Ammon's horn (tissue), 1 donor: Measurements from ENCODE around the gene TPRA1.

Experiments used
- DNase-seq: peaks from one replicate; pipeline ENCODE4 v3.0.0-alpha.2; 2016; ENCODE audit warnings: low spot score

The TPRA1 gene

DNA sequence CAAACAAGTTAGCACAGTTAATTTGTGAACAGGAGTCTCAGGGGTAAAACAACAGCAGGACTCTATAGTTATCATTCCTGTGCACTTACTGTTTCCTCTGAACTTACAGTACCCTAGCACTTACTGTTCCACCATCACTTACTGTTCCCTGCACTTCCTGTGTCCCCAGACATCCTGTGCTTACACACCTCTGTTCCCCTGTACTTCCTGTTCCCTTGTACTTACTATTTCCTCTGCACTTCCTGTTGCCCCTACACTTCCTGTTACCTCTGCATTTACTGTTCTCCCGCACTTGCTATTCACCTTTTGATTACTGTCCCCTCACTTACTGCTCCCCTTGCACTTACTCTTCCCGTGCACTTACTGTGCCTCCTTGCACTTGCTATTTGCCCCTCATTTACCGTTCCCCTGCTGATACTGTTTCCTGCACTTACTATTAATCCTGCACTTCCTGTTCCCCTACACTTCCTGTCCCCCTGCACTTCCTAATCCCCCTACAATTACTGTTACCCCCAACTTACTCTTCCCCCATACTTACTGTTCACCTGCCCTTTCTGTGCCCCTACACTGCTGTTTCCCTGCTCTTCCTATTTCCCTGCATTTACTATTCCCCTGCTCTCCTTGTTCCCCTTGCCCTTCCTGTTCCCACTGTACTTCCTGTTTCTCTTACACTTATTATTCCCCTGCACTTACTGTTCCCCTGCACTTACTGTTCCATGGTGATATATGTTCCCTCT is 30.3 kb downstream of the TPRA1 start:
- DNase-seq = no peak

DNA sequence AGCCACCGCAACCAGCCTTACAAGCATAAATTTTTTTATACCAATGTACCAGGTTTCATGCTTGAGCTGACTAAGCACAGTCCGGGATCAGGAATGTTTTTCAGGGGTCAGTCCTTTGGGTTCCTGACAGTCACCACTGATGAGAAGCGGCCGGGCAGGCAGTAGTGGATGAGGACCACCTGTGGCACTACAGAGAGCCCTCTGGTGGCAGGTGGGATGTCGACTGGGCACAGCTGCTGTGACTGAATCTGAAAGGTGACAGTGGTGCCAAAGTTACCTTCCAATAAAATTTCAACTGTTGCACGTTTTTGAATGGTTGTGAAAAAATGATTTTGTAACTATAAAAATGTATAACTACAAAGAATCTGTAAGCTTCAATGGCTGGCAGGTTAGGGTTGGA is 34.0 kb downstream of the TPRA1 start:
- no peak for DNase-seq

DNA sequence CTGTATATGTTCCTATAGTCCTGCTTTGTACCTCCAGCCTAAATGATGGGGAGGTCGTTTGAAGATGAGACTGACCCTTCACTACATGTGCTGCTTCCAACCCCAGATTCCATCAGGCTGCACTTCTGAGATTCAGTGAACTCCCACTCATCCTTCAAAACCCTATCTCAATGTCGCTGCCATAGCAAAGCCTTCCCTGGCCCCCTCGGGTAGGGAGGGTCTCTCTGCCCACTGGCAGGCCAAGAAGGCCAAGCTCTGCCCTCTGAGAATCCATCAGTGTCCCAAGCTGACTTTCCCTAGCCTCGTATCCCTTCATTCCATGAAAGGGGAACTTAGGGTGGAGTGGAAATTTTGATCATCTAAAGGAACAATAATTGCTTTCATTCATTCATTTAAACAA is 35.4 kb downstream of the TPRA1 start:
- no peak for DNase-seq

DNA sequence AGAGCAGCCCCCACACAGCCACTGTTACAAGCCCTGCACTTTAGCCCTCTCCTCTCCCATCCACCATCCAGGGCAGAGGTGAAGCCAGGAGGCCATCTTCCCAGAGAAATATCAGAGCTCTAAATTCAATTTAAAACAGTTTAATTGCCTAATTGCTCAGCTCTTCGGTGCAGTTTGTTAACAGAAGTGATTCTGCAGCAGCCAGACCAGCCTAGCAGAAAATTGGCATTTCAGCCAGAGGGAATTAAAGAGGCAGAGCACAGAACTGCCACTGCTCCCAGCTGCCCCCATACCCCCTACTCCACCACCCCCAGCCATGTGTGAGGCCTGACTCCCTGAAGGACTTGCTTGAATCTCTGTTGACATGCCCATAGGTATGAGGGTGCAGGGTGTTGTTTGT is 38.5 kb downstream of the TPRA1 start:
- no peak for DNase-seq

DNA sequence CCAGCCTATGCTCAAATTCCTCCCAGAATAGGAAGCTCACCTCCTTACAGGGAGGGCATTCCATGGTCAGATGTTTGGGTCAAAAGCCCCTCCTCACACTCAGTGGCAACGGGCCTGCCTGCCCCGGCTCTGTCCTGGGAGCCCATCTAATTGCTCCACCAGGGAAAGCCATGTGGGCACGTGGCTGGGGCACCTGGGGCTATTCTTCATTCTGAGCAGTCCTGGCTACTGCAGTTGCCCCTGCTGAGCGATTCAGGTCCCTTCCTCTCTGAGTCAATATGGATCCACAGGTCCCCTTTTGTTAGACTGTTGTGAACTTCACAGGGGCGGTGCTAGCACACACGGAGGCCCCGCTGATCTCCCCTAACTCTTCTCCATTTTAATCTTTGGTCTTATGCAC is 39.4 kb downstream of the TPRA1 start:
- DNase-seq = no peak

DNA sequence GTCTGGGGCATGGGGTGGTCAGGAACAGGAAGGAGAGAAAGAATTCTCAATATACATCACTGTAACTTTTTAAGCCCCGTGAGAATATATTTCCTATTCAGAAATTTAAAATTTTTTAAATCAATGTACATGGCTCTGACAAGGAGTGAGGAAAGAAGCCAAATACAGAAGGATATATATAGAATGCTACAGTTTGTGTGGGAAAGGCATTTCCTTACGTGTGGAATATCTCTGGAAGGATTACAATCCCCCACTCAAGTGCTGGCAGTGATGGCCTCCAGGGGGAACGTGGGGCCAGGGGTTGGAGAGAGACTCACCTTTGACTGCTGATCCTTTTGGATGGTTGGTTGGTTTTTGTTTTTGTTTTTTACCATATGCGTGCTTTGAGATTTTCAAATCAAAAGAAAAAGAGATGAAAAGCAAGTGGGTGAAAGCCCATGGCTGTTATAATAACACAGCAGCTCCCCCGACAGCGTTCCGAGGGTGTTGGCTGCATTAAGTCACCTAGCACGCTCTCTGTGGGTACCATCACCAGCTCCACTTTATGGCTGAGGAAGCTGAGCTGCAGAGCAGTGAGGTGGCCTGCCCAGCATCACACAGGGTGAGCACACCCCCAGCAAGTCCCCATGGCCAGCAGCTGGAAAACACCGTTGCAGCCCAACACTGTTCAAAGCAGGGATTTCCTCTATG is 39.9 kb downstream of the TPRA1 start:
- DNase-seq = no peak

DNA sequence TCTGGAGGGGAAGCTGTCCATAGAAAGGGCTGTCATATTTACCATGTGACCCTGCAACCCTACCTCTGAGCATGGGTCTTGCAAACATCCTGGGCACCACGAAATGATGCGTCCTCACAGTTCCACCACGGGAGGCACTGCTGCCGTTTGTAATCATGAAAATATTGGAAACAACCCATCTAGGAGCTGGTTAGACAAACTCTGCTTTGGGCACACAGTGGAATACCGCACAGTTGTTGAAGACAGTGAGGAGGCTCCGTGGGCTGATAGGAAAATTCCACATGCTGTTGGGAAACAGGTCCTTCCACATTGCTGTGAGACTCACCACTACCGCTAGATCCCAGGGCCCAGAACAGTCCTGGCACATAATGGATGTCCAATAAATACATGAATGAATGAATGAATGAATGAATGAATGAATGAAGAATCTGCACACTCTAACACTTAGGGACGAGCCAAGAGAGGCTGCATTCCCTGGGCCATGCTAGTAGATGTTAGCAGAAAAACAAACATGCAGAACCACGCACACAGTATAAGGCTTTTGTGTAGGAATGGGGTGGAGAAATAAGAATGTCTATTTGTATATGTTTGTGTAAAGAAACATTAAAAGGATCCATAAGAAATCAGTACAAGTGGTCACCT is 40.6 kb downstream of the TPRA1 start:
- peak; percentile 43 for DNase-seq

DNA sequence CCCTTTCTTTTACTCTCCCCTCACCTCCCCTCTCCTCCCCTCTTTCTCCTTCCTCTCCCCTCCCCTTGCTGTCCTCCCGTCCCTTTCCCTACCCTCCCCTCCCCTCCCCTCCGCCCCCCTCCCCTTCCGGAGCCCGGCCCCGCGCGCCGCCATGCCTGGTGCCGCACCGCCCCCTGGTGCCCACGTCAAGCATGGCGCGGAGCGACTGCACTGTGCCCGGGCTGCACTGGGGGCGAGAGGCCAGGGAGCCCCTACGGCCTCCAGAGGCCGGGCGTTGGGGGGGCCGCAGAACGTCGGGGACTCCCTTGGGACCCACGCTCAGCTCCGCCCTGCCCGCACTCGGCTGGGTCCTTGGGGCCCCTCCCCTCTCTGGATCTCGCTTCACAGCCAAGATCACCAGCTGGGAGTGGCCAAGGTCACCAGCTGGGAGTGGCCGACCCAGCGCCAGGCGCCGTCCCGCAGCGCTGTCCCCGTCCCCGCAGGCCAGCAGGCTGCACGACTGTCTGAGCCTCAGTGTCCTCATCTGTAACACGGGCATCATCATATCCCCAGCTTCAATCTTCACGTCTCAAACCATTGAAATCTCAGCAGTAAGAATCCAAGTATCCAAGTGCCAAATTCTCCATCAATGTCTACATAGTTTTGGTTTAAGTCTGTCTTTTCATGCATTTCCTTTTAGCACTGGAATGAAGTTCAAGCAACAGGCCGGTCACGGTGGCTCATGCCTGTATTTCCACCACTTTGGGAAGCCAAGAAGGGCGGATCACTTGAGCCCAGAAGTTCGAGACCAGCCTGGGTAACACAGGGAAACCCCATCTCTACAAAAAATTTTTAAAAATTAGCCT is 42.5 kb downstream of the TPRA1 start:
- DNase-seq = peak; percentile 76

DNA sequence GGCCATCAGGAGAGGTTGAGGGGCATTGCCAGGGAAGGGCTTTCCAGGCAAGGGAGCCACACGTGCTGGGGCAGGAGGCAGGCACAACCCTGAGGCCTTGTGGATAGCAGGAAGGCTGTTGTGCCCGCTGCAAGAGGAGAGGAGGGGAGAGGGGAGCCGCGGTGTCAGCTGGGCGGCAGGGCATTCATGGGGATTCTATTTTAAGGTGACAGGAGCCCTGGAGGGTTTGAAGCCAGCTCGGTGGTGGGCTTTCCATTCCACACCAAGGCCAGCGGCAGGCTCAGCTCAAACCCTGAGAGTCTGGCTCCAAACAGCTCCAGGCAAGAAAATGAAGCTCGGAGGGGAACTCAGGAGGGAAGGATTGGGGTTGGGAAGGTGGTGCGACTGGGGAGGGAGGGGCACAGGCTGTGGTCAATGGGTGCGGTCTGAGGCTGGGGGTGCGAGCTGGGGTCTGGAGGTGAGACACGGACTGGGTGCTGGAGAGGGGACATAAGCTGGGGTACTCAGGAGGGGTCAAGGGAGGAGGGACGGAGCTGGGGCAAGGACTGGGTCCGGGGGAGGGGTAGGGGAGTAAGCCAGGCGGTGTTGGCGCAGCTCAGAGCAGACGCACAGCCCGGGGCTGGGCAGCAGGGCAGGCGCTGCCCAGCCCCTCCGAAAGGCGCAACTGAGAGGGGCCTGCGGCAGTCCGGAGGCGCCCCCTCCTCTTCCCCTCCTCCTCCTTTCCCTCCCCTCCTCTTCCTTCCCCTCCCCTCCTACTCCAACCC is 43.4 kb downstream of the TPRA1 start:
- no peak for DNase-seq

DNA sequence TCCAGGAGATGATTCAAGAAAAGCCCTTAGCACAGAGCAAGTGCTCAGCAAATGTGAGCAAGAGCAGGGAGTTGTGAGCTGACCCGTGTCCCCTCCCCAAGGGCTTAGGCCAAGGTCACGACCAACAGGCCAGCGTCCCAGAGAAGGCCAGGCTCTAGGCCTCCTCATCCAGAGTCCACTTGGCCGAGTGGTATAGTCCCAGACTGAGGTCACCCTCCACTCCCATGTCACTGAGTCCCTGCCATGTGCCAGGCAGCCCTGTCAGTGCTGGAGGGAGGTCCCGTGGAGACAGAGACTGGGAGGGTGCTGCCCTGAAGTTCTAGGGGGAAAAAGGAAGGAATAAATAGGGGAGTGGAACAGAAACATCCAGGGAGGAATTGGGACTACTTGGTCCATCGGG is 44.0 kb downstream of the TPRA1 start:
- no peak for DNase-seq

DNA sequence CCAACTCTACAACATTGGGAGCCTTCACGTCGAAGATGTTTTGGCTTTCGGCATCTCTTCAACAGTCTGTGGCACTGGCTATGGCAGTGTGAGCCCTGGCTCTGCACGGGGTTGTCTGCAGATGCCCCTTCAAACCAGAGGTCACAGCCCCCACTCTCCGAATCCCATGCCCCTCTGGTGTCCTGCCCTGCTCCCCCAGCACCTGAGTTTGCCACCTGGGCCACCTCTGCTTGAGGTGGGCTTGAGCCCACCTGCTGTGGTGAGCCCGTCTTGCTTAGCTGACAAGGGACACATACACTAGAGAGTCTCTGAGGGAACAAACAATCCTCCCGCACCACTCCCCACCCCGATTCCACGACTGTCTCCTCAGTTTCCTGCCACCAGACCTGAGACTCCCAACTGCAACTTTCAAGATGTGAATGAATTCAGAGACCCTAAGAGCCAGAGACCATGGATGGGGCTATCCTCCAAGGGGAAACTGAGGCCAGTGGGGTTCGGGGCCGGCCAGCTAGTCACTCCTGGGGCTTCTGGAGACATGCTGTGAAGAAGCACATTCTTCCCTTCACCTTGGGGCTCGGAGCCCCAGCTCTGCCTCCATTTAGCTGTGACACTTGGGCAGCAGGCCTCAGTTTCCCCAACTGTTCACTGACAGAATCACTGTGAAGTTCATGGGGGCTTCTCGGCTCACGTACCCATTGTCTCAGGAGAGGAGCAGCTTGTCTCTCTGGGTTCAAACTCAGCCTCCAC is 44.6 kb downstream of the TPRA1 start:
- no peak for DNase-seq

DNA sequence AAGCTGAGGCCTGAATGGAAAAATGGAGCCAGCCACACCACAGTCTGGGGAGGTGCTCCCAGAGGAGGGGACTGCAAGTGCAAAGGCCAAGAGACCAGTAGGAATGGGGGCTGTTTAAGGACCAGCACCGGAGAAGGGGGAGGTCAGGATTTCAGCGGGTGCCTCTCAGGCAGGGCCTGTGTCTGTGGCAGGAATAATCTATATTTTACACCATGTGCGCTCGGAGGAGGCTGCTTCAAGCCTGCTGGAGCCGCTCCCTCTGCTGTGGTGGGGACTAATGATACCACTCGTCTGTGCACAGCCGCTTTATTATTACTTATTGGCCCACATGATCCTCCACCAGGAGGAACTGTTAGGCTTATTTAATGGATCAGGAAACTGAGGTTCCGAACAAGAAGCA is 45.3 kb downstream of the TPRA1 start:
- no peak for DNase-seq

DNA sequence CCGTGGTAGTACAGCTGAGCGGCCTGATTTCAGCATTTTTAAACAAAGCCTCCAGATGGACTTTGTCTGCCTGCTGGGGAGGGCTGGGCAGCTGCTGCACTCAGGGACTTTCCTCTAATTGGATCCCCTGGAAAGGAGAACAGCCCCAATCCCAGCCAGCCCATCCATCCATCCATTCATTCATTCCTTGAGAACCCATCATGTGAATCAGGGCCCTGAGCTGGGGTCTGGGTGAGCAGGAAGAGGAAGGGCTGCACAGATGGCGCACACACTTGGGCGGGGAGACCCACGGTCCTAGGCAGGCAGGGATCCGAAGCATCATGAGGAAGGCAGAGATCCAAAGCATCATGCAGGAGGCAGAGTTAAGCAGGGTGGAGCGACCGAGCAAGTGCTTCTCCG is 45.7 kb downstream of the TPRA1 start:
- DNase-seq = no peak

DNA sequence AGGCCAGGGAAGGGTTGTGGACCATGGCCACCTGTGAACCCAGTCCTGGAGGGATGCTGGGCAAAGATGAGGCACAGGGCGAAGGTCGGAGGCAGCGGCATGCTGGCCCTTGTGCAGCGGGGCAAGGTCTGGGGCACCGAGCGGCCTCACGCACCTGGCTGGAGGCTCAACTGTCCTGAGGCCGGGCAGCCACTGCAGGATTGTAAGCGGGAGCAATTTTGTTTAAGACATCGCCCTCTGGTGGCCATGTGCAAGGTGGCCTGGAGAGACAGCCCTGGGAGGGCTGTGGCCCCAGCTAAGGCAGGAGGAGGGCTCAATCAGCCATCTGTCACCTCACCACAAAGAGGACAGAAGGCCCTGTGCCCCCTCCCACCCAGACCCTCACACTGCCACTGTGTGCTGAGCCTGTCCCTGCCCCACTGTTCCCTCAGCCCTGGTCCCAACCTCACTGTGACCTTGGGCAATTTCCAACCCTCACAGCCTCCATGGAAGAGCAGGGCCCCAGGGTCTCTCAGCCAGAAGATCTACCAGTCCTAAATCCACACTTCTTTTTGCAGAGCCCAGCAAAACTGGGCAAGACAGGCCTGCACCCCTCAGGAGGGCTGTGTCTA is 46.2 kb downstream of the TPRA1 start:
- DNase-seq = peak; percentile 82

DNA sequence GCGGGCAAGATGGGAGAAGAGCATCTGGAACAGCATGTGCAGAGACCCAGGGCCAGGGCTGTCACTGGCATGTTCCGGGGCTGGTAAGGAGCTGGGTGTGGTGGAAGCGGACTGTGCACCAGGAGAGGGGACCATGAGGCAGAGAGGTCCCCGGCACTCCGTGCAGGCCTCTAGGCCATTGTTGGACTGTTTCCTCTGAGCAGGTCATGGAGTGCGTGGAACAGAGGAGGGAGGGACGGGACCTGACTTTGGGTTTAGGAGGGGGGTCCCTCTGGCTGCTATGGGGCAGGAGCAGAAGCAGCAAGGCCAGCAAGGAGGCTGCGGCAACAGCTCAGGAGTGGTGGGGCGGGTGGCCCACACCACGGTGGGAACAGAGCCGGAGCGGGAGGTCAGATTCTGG is 47.1 kb downstream of the TPRA1 start:
- DNase-seq = no peak

DNA sequence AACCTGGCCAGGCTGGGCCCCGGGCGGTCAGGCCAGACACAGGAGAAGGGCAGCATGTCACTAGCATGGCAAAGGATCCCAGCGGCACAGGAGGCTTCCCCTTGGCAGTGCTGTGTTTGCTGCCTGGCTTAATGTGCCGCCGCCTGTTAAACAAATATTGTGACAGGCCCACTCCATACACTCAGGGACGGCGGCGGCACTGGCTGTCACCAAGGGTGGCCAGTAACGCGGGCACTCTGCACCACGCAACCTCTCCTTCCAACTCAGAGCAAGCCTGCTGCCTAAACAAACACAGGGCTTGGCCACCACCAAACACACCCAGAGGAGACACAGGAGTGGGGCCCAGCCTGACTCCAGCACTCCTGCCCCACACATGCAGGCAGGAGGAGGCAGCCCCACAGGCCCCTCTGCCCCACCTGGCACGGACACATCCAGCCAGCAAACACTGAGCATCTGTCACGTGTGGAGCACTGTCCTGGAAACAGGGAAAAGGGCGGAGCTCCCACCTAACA is 48.0 kb downstream of the TPRA1 start:
- no peak for DNase-seq

DNA sequence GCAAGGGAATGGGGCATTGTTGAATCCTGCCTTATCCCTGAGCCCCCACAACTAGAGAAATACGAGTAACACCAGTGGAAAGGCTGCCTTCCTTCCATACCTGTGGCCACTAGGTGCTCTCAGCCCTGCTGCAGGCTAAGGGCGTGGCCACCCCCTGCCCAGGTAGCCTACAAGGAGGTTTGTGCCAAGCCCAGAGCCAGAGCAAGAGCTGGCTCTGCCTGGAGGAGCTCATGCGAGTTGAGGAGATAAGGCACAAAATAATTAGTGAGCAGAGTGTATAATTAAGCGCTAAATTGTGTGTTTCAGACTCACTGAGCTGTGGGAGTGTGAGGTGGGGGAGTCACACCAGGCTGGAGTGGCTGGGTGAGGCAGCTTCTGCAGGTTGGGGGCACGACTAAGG is 49.2 kb downstream of the TPRA1 start:
- no peak for DNase-seq

DNA sequence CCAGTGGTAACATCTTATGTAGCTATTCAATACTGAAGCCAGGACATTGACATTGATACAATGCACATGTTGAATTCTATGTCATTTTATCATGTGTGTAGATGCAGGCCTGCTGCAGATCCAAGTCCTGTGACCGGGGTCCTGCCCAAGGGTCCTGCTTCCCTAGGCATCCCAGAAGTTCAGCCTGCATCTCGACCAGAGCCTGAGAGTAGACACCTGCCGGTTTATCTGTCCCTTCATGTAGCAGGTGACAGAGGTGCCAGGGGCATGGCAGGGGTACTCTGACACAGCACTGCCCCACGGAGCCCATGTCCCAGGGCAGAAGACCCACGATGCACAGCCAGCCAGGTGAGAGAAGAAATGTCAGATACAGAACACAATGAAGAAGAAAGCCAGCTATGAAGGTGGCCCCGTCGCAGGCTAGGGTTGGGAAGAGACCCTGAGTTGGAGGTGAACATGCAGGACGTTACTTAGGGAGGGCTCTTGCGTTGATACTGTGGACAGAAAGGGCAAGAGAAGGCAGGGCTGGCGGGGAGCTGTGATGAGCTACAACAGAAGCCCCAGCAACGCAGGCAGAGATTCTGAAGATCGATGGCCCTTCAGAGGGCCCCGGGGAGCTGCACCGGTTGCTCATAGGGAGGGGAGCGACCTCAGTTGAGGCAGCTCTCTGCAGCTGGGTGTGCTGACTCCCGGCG is 51.0 kb downstream of the TPRA1 start:
- no peak for DNase-seq

DNA sequence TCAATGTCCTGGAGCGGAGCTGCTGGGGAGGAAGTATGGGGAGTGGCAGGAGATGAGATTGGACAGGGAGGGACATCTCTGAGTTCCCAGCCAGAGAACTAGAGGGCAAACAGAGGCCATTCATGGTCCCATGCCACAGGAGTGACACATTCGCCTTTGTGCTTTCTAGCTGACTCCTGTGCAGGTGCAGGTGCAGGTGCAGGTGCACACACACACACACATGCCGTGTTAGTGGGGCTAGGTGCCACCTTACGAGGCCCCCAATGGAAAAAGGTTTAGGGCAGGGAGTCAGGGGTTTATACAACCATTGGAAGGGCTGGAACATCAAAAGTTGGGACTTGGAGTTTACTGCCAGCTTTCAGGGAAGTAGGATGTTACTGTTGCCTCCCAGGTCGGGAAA is 52.0 kb downstream of the TPRA1 start:
- DNase-seq = no peak
